ENCODE data around the gene MEGF11.

MEGF11 gene

DNA sequence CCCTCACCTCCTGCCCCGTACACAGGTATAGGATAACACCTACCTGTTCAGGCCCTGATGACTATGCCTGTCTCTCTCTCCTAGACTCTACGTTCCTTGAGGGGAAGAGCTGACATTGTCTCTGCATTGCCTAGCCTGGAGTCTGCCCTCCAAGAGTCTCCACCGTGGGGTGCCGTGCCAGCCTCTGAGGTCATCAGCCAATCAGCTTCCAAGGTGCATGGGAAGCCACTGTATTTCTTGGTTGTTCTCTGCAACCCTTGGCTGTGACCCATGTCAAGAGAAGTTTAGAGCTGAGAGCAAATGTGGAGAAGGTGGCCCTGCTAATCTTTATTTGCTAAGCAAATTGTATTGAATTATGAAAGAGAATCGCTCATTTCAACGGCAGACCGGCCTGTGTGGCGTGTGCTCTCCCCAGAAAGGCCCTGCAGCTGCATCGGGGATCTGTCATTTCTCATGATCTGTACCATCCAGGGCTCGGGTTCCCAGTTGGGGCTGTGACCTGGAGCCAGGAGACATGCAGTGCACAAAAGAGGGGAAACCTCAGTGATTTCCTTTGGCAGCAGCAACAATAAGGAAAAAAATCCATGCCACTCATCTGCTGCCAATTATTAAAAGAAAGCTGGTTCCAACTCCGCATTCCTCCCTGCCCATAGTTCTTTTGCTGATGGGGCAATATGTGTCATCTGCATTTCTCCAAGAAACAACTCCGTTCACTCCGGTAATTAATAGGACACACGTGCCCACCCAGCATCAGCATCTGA lies 182.2 kb downstream of the MEGF11 start:
- no peaks in the 10 kb centered on the region for H3K9me3 ChIP-seq (ENCODE audit: severe bottlenecking)
- no peaks in the 10 kb centered on the region for H3K27me3 ChIP-seq (ENCODE audit: insufficient read depth, poor library complexity, severe bottlenecking)
- ATAC-seq (ENCODE audit: low read depth) (no peak), DNase-seq (ENCODE audit: low spot score) (peak; percentile 55)
- H3K4me1 ChIP-seq (ENCODE audit: insufficient read depth, poor library complexity, severe bottlenecking), result no peaks in the 10 kb centered on the region
- H3K27ac ChIP-seq (ENCODE audit: poor library complexity, severe bottlenecking), result no peak overlapping the region
- H3K4me3 ChIP-seq (ENCODE audit: severe bottlenecking), result no peak overlapping the region
- TF ChIP-seq, protein P1, sequence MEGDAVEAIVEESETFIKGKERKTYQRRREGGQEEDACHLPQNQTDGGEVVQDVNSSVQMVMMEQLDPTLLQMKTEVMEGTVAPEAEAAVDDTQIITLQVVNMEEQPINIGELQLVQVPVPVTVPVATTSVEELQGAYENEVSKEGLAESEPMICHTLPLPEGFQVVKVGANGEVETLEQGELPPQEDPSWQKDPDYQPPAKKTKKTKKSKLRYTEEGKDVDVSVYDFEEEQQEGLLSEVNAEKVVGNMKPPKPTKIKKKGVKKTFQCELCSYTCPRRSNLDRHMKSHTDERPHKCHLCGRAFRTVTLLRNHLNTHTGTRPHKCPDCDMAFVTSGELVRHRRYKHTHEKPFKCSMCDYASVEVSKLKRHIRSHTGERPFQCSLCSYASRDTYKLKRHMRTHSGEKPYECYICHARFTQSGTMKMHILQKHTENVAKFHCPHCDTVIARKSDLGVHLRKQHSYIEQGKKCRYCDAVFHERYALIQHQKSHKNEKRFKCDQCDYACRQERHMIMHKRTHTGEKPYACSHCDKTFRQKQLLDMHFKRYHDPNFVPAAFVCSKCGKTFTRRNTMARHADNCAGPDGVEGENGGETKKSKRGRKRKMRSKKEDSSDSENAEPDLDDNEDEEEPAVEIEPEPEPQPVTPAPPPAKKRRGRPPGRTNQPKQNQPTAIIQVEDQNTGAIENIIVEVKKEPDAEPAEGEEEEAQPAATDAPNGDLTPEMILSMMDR (IDR thresholded peaks at IDR 0.05; ENCODE audit: poor library complexity, severe bottlenecking), result no peak
- H3K36me3 ChIP-seq (ENCODE audit: low read depth), result no peaks in the 10 kb centered on the region

DNA sequence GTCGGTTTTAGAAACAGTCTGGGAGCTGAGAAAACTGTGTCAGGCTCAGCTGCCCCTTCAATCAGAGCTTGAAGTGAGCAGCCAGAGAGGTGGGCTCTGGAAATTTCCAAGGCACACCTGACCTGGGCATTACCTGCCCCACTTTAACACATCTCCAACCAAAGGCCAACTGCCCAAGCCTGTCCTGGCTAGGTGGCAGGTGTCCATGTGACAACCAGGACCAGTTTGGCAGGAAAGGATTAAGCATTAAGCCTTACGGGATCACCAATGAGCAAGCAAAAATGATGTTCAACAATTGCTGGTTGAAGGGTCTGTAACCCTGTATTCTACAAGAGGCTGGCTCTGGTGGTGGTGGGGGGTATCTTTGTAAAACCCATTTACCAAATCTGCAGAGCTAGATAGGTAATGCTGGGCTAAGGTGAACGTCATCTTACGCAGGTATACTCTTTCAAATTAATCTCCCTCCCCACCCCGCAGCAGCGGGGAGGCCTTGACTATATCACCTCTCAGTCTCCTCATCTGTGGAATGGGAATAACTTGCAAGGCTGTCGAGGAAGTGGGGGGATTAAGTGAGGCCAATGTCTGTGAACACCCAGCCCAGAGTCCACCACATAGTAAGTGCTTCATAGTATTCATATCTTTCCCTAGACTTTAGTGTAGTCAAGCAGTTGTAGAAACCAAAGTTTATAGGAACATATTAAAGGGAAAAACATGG lies 183.2 kb downstream of the MEGF11 start:
- no peaks in the 10 kb centered on the region for H3K9me3 ChIP-seq (ENCODE audit: severe bottlenecking)
- H3K36me3 ChIP-seq (ENCODE audit: low read depth), result no peaks in the 10 kb centered on the region
- H3K27me3 ChIP-seq (ENCODE audit: insufficient read depth, poor library complexity, severe bottlenecking), result no peaks in the 10 kb centered on the region
- H3K27ac ChIP-seq (ENCODE audit: poor library complexity, severe bottlenecking), result no peak overlapping the region
- H3K4me1 ChIP-seq (ENCODE audit: insufficient read depth, poor library complexity, severe bottlenecking), result no peaks in the 10 kb centered on the region
- ATAC-seq (ENCODE audit: low read depth) (no peak), DNase-seq (ENCODE audit: low spot score) (peak; percentile 35)
- TF ChIP-seq, protein P1 (IDR thresholded peaks at IDR 0.05; ENCODE audit: poor library complexity, severe bottlenecking), result no peak
- H3K4me3 ChIP-seq (ENCODE audit: severe bottlenecking), result no peak overlapping the region

DNA sequence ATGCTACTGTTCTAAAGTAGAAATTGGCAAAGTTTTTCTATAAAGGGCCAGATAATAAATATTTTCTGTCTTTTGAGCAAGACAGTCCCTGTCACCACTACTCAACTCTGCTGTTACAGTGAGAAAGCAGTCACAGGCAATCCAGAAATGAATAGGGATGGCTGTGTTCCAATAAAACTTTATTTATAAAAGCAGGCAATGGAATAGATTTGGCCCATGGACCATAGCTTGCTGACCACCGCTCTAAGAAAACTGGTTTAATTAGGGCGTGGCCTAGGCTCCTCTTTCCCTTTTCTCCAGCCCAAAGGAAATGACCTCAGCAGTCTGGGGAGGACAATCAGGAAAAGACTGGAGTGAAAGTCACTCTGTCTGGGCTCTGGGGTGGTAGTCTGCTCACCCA lies 183.8 kb downstream of the MEGF11 start:
- Histone ChIP-seq H3K27ac (ENCODE audit: poor library complexity, severe bottlenecking) (no peak overlapping the region), H3K4me1 (ENCODE audit: insufficient read depth, poor library complexity, severe bottlenecking) (no peaks in the 10 kb centered on the region), H3K9me3 (ENCODE audit: severe bottlenecking) (no peaks in the 10 kb centered on the region), H3K4me3 (ENCODE audit: severe bottlenecking) (no peak overlapping the region), H3K36me3 (ENCODE audit: low read depth) (no peaks in the 10 kb centered on the region), H3K27me3 (ENCODE audit: insufficient read depth, poor library complexity, severe bottlenecking) (no peaks in the 10 kb centered on the region)
- TF ChIP-seq, protein P1 (IDR thresholded peaks at IDR 0.05; ENCODE audit: poor library complexity, severe bottlenecking), result no peak
- DNase-seq (ENCODE audit: low spot score), result no peak
- no peak for ATAC-seq (ENCODE audit: low read depth)

DNA sequence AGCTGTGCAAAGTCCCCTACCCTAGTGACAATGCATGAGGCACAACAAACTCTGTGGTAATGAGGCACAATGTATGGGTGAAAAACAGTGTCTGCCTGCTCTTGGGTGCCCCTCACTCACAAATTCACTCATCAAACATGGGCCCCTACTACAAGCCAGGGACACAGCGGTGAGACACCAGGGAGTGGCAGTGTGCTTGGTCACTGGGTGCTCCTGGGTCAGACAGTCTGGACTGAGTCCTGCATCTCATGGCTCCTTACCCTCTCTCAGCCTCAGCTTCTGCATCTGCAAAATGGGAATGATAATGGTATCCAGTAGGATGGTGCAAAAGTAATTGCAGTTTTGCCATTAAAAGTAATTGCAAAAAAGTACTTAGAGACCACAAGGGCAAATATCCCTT lies 184.7 kb downstream of the MEGF11 start:
- H3K4me1 ChIP-seq (ENCODE audit: insufficient read depth, poor library complexity, severe bottlenecking), result no peaks in the 10 kb centered on the region
- no peak overlapping the region for H3K27ac ChIP-seq (ENCODE audit: poor library complexity, severe bottlenecking)
- no peak overlapping the region for H3K4me3 ChIP-seq (ENCODE audit: severe bottlenecking)
- ATAC-seq (ENCODE audit: low read depth) (no peak), DNase-seq (ENCODE audit: low spot score) (peak; percentile 32)
- no peaks in the 10 kb centered on the region for H3K9me3 ChIP-seq (ENCODE audit: severe bottlenecking)
- TF ChIP-seq, protein P1 (IDR thresholded peaks at IDR 0.05; ENCODE audit: poor library complexity, severe bottlenecking), result no peak
- no peaks in the 10 kb centered on the region for H3K27me3 ChIP-seq (ENCODE audit: insufficient read depth, poor library complexity, severe bottlenecking)
- no peaks in the 10 kb centered on the region for H3K36me3 ChIP-seq (ENCODE audit: low read depth)

DNA sequence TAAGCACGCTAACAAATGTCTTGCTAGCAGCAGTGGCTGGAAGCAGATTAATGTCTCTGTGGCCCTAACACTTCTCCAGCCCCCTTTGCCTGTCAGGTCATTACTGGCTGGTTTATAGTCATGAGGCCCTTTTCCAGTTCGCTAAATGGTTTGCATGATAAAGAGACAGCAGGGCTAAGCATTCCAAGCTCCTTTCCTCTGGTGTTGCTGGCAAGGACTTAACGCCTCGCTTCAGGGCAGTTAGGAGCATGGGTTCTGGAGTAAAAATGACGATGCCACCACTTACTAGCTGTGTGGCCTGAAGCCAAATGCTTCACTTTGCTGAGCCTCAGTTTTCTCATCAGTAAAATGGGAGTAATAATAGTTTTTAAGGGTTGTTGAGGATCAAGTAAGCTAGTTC lies 185.9 kb downstream of the MEGF11 start:
- DNase-seq (ENCODE audit: low spot score), result peak; percentile 13
- H3K27me3 ChIP-seq (ENCODE audit: insufficient read depth, poor library complexity, severe bottlenecking), result no peaks in the 10 kb centered on the region
- ATAC-seq (ENCODE audit: low read depth), result no peak
- H3K4me1 ChIP-seq (ENCODE audit: insufficient read depth, poor library complexity, severe bottlenecking), result no peaks in the 10 kb centered on the region
- TF ChIP-seq, protein P1 (IDR thresholded peaks at IDR 0.05; ENCODE audit: poor library complexity, severe bottlenecking), result no peak
- H3K36me3 ChIP-seq (ENCODE audit: low read depth), result no peaks in the 10 kb centered on the region
- H3K9me3 ChIP-seq (ENCODE audit: severe bottlenecking), result no peaks in the 10 kb centered on the region
- no peak overlapping the region for H3K4me3 ChIP-seq (ENCODE audit: severe bottlenecking)
- H3K27ac ChIP-seq (ENCODE audit: poor library complexity, severe bottlenecking), result no peak overlapping the region

Data from RWPE2 (cell line).